HG03064 (cell line): Measurements from ENCODE around the gene ADCY7.

Experiments used
- ATAC-seq: cut with Tn5 transposase; IDR thresholded peaks from one replicate; pipeline ENCODE4 v1.9.1; 2021; ENCODE audit warnings: low read depth; ENCODE audit not compliant: unreplicated experiment

ADCY7 gene

DNA sequence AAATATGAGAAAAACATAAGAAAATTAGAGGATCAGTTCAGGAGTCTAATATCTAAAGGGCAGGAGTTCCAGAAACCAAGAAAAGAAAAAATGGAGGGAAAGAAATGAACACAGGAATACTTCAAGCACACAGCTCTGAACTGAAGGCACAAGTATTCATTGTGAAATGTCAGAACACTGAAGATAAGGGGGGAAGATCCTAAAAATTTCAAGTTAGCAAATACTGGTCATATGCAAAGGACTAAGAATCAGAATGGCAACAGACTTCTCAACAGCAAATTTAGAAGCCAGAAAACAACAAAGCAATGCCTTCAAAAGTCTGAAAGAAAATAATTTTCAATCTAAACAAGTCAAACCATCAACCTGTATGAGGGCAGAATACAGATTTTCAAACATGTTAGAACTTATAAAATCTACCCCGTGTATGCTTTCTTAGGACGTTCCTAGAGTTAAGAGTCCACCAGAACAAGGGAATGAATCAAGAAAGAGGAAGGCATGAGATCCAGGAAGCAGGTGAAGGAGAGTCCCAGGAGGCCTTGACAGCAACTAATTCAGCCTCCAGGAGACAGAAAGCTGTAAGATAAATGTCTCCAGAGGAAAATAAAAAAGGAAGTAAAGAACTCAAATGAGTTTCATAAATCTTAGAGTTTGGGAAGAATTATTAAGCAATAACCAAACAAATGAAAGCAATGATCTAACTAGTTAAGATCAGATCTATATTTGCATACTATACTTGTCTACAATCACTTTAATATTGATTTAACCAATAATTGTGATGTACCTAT lies 99.6 kb downstream of the ADCY7 start:
- no peak for ATAC-seq
